Esophagus squamous epithelium (tissue), 4 donors: ENCODE data around the gene KANSL1.

ENCODE experiments used
- POLR2A ChIP-seq, 4 donors: fragments of 450-650 bp; IDR thresholded peaks; one replicate each; pipeline ENCODE4 v1.6.1; 2017; ENCODE audit warnings: antibody characterized with exemption in 4 of 4, mild to moderate bottlenecking in 4 of 4, moderate library complexity in 3 of 4
- TF ChIP-seq, protein P1 (sequence below), 6 experiments: fragments of 450-650 bp in 4 of 6; fragments of 200-600 bp in 2 of 6; sonication (generic) in 2 of 6; IDR thresholded peaks; one replicate each; pipeline ENCODE4 v1.5.1; 2016 to 2019; ENCODE audit warnings: antibody characterized with exemption in 6 of 6, mild to moderate bottlenecking in 4 of 6, moderate library complexity in 4 of 6

DNA sequence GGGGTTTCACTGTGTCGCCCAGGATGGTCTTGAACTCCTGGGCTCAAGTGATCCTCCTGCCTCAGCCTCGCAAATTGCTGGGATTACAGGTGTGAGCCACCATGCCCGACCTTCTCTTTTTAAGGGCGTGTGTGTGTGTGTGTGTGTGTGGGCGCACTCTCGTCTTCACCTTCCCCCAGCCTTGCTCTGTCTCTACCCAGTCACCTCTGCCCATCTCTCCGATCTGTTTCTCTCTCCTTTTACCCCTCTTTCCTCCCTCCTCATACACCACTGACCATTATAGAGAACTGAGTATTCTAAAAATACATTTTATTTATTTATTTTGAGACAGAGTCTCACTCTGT, 190.3 kb downstream of the KANSL1 start:
- TF ChIP-seq, protein P1, sequence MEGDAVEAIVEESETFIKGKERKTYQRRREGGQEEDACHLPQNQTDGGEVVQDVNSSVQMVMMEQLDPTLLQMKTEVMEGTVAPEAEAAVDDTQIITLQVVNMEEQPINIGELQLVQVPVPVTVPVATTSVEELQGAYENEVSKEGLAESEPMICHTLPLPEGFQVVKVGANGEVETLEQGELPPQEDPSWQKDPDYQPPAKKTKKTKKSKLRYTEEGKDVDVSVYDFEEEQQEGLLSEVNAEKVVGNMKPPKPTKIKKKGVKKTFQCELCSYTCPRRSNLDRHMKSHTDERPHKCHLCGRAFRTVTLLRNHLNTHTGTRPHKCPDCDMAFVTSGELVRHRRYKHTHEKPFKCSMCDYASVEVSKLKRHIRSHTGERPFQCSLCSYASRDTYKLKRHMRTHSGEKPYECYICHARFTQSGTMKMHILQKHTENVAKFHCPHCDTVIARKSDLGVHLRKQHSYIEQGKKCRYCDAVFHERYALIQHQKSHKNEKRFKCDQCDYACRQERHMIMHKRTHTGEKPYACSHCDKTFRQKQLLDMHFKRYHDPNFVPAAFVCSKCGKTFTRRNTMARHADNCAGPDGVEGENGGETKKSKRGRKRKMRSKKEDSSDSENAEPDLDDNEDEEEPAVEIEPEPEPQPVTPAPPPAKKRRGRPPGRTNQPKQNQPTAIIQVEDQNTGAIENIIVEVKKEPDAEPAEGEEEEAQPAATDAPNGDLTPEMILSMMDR (IDR thresholded peaks at IDR 0.05) = no peak
- no peak for TF ChIP-seq POLR2A (IDR thresholded peaks at IDR 0.05)
